GM19463 (cell line): ENCODE measurements around the gene CDC42BPA.
"Not testable (repeated sequence)": the region's sequence is repeated elsewhere in the genome, so short reads cannot be mapped to it uniquely, and the experiment has no call there.

Experiments
- ATAC-seq: cut with Tn5 transposase; IDR thresholded peaks from one replicate; pipeline ENCODE4 v1.9.1; 2021; ENCODE audit warnings: mild to moderate bottlenecking, moderate library complexity; ENCODE audit not compliant: unreplicated experiment

CDC42BPA gene

DNA sequence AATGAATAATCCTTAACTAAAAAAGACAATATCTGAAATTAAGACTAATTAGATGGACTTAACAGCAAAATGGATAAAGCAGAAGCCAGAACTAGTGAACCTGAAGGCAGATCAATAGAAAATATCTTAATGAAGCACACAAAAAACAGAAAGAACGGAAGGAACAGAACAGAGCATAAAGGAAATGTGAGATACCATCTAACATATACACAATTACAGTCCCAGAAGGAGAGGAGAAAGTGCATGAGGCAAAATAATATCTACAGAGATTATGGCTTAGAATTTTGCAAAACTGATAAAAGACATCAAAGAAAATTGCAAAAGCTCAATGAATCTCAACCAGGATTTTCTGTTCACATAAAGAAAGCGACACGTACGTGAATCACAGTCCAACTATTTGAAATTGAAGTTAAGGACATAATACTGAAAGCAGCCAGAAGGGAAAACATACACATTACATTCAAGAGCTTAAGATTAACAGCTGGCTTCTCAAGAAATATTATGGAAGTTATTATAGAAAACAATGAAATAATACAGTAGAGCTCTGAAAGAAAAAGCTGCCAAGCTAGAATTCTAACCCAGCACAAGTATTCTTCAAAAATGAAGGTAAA lies 182.0 kb downstream of the CDC42BPA start:
- ATAC-seq = no peak

DNA sequence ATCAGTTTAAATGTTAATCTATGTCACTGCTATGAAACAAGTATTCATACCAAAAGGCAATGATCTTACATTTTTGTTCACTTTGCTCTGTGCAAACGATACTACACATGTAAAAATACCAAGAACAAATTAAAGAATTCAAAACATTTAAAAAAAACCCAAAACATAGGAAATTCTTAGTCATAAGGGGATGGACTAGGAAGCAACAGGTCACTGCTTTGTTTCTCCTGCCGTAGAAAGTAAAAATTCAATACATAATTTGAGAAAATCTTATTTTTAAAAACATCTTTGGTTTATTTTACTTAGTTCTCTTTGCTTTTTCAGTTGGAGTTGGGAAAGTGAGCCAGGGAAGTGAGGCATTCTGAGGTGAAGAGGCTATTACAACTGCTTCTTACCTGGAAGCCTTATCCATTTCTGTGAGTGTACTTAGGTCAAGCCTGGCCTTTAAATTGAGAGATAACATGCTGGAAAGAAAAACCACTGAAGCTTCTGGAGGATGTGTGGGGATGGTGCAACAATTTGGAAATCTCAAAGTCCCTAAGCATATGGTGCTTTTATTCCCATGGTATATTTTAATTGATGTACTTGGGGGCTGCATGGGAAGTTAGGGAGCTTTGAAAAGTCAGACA lies 183.5 kb downstream of the CDC42BPA start:
- no peak for ATAC-seq

DNA sequence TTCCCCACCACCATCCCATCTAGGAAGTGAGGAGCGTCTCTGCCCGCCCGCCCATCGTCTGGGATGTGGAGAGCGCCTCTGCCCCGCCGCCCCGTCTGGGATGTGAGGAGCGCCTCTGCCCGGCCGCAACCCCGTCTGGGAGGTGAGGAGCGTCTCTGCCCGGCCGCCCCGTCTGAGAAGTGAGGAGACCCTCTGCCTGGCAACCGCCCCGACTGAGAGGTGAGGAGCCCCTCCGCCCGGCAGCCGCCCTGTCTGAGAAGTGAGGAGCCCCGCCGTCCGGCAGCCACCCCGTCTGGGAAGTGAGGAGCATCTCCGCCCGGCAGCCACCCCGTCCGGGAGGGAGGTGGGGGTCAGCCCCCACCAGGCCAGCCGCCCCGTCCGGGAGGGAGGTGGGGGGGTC lies 185.6 kb downstream of the CDC42BPA start:
- ATAC-seq = not testable (repeated sequence)

DNA sequence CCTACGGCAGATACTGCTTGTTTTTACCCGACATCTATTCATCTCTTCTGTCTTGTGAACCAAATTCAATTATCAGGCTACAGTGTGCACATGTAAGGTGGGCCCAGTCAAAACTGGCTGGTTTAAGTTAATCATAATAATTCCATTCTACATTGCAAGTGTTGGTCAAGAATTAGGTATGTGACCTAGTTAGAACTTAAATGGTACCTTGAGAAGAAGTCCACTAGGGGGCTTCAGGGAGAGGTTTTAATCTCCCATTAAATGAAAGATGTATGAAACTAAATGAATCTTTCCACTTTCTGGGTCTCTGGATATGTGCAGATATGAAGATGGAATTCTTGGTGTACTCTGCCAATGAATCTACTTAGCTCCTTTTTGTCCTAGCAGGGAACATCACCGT lies 187.1 kb downstream of the CDC42BPA start:
- ATAC-seq = no peak

DNA sequence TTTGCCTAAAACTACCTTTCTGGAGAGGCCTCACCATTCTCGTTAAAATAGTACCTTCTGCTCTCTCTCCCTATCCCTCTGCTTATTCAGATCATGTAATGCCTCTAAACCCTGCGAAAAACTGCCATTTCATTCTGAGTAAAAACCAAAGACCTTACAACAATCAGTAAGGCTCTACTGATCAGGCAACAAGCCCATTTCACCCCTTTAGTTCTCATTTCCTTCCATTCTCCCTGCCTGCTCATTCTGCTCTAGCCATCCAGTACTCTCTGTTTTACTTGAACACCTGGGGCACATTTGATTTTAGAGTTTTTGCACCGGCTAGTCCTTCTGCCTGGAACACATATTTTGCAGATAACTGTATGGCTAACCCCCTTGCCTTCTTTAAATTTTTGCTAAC lies 190.4 kb downstream of the CDC42BPA start:
- peak; percentile 72 for ATAC-seq

DNA sequence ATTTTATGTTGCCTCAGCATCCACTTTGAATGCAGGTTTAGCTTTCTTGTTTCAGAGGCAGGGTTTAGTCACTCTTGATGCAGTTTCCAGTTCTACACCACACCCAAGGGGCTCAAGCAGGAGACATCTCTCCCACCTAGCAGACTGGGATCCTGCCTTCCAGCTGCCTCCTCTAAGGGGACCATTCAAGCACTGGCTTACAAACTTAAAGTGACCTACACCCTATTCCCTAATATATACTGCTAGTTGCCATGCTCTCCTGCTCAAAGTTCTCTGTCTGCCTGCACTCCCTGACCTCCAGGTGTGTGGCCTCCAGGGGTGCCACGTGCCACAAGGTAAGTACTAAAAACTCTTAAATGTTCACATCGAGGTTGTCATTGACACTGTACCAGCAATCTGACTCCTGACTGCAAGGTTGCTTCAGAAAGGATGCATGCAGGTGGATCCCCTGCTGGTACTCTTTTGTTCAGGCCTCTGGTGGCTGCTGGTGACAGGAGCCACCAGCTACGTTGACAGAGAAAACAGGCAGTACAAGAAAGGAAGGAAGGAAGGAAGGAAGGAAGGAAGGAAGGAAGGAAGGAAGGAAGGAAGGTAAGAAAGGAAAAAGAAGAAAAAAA lies 192.3 kb downstream of the CDC42BPA start:
- no peak for ATAC-seq

DNA sequence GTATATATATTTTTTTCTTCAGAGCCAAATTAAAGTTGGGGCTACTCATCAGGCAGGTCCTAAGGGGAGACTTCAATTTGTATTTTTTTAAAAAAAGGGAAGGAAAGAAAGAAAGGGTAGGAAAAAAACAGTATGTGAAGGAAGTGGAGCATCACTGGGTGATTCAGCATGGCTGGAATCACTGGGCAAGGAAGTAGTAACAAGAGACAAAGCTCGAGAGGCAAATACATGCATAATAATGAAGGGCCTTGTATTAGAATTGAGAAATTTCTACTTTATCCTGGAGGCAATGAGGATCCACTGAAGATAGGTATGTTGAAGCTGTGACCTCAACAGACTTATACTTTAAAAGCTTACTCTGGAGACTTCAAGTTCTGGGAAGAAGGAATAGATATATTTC lies 193.8 kb downstream of the CDC42BPA start:
- no peak for ATAC-seq

DNA sequence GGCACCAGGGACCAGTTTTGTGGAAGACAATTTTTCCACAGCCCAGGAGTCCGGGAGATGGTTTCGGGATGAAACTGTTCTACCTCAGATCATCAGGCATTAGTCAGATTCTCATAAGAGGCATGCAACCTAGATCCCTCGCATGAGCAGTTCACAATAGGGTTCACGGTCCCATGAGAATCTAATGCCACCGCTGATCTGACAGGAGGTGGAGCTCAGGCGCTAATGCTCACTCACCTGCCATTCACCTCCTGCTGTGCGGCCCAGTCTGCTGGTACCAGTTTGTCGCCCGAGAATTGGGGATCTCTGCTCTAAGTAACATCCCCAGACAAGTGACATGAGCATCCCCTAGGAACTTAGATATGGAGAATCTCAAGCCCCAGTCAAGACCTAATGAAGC lies 197.5 kb downstream of the CDC42BPA start:
- no peak for ATAC-seq

DNA sequence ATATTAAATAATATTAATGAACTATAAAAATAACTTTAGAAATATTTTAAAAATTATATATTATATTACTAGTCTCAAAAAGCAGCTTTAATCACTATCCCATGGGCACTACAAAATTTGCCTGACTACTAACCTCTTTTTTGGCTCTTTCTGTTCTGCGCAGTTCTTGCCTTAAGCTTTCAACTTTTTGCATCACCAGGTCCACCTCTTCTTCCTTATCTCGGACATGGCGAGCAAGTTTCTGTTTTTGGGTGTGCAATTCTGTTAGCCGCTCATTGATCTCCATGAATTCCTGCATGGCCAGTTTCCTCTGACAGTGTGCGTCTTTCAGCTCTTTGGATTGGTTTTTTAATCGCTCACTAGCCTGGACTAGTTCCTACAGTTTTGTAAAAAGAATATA lies 205.8 kb downstream of the CDC42BPA start:
- ATAC-seq = no peak

DNA sequence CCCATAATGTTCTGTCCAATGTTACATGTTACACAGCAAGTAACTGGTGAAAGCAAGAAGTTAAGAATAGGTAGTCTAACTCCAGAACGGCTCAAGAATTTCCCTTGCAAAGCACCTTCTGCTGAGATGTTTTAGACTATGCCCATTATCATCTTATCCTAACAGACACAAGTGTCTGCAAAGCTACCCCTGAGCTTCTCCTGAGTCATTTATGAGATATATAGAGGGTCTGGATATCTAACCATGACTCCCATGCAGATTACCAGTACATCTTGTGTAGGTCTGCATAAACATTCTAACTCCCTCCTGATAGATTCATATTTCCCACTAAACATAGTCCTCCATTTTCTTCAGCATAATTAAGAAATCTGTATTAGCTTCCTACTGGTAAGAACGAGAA lies 206.5 kb downstream of the CDC42BPA start:
- no peak for ATAC-seq

DNA sequence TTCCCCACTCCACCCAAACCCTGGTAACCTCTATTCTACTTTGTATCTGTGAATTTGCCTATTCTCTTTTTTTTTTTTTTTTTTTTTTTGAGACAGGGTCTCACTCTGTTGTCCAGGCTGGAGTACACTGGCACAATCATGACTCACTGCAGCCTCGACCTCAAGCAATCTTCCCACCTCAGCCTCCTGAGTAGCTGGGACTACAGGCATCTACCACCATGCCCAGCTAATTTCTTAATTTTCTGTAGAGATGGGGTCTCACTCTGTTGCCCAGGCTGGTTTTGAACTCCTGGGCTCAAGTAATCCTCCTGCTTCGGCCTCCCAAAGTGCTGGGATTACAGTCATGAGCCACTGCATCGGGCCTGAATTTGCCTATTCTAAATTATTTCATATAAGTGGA lies 213.0 kb downstream of the CDC42BPA start:
- ATAC-seq = not testable (repeated sequence)

DNA sequence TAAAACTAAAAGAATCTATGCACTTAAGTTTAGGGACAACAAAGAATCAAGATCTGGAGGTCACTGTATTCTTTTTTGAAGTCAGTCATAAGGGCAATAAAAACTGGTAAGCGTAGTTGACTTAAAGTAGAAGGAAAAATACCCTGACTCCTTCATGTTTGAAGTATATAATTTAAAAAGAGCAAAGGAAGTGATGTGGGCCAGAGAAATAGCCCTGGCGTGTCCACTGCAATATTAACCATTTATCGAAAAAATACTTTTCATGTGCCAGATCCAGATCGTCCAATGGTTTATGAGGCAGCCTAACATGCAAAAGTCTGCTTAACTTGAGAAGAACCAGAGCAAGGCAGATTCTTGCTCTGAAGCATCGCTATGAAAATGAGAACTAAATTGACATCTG lies 216.2 kb downstream of the CDC42BPA start:
- ATAC-seq = no peak

DNA sequence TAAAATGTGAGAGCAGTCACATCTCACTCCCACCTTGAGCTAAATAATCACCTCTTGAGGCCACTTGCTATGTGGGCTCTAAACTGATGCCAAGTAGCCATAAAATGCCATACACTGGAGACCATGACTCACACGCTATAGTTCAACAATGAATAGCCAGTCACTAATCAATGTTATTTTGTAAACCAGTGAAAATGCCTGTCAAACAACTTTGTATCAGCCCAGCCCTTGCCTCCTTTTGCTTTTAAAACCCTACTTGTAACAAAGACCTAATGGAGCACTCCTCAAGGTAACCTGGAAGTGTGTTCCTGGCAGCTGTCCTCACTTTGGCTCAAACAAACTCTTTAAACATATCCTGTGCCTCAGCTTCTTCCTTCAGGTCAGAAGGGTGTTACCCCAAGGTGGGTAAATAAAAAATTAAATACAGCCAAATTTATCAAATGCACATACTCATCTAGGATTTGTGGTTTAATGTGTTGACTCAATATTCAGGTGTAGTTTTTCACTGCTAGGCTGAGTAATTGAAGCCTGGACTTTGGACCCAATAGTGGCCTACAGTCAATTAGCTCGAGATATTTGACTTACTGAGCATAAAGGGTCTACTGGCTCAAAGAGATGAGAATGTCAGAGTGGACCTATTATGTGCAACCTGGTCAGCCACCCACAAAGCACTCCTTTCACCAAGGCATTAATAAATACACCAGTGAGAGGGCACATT lies 223.9 kb downstream of the CDC42BPA start:
- ATAC-seq = no peak

DNA sequence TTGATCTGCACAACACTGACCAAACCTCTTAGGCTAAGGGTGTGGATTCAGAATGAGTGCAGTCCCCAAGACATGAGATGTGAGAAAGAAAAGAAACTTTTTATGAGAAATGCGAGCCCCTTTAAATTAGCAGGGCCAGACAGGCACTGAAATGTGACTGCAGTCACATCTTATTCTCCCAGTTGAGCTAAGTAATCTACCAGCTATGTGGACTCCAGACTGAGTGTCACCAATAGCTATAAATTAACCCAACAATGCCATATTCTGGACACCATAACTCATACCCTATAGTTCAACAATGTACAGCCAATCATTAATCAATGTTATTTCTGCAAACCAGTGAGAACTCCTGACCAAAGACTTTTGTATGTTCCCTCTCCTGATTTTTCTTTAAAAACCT lies 225.0 kb downstream of the CDC42BPA start:
- ATAC-seq = no peak

DNA sequence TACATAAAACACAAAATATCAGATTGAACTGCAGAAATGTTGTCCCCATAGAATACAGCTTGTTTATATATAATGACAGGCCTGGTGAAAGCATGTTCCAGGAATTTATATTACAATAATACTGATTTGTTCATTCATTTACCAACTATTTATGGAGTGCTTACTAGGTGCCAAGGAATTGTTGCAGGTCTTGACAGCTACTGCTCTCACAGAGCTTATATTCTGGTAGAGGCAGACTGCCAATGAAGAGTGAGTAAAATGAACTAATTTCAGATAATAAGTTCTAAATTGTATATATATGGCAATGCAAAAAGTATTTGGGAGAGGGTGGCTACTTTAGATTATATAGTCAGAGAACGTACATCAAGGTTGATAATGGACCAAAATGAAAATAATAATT lies 226.2 kb downstream of the CDC42BPA start:
- ATAC-seq = no peak

DNA sequence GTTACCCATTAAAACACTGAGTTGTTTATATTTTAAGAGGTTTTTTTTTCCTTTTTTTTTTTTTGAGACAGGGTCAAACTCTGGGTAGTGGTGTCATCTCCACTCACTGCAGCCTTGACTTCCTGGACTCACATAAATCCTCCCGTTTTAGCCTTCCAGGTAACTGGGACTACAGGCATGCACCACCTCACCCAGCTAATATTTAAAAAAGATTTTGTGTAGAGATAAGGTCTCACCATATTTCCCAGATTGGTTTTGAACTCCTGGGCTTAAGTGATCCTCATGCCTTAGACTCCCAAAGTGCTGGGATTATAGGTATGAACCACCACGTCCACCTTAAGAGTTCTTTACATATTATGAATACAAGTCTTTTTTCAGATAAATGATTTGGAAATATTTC lies 231.7 kb downstream of the CDC42BPA start:
- no peak for ATAC-seq

DNA sequence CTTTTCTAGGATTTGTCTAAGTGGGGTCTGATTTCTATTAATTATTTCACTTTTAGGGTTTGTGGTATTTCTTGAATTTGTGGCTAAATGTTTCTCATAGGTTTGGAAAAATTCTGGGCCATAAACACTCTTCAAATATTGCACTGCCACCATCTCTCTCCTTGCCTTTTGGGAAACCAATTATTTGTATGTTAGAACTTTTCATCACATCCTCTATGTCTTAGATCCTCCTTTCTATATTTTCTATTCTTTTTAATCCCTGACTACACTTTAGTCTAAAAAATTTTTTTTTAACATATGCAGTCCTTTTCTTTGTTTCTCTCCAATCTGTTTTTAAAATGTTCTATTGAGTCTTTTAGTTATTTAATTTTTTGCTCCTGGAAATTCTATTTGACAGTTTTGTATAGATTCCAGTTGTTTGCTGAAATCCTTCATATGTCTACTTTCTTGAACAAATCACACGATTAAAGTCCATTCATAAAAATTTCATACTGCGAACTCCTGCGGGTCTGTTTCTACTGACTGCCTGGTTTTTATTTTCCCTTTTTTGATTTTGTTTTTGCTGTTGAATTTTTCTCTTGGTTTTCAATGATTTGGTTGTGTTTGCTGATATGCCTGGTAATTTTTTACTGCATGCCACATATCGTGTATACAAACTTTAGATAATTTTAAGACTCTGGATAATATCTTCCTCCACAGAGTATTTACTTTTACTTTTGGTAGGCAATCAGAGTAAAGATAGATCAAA lies 235.1 kb downstream of the CDC42BPA start:
- no peak for ATAC-seq

DNA sequence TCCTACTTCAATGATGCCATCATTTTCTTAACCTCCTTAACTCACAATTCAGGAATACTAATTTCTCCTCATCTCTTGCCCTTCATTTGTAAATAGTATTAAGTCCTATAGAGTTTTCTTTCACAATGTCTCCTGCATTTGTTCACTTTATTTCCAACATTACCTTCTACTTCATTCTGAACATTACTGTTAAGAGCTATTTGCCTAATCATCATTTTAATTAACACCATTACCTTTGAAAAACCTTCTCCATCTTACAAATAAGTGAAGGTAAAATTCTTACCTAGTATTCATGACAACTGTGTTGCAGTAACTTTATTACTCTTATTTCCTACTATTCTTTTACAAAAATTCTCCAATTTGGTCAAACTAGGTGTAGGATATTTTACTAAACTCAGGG lies 240.5 kb downstream of the CDC42BPA start:
- no peak for ATAC-seq

DNA sequence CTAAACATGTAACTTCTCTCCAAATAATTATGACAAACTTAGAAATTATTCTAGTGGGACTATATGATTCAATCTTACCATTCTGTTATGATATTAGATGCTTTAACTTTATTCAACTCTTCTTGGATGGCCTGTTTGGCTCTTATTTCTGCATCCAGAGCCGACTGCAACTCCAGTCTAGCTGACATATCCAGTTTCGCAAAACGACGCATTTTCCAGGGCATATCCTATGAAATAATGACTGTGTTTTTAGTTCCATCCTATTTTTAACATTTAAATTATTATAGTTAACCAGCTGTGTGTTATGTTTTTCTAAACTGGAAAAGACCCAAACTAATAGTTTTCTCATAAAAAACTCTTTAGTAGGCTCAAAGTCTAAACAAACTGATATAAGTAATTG lies 244.5 kb downstream of the CDC42BPA start:
- no peak for ATAC-seq

DNA sequence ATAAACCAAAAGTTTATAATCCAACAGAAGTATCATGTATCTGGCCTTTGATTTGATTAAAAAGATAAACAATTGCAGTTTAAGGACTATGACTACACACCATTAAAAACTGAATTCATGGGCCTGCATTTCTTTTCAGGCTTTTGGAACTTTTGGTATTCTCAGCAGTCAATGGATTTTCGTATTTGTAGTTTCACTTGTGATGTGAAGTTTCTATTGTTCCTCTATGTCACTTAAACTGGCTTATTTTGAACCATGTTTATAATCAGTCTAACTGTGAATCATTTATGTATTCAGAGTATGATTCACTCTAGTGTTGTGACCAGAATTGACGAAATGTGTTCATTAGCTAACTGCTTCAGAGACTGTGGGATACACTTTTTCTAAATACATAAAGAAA lies 245.3 kb downstream of the CDC42BPA start:
- peak; percentile 61 for ATAC-seq

DNA sequence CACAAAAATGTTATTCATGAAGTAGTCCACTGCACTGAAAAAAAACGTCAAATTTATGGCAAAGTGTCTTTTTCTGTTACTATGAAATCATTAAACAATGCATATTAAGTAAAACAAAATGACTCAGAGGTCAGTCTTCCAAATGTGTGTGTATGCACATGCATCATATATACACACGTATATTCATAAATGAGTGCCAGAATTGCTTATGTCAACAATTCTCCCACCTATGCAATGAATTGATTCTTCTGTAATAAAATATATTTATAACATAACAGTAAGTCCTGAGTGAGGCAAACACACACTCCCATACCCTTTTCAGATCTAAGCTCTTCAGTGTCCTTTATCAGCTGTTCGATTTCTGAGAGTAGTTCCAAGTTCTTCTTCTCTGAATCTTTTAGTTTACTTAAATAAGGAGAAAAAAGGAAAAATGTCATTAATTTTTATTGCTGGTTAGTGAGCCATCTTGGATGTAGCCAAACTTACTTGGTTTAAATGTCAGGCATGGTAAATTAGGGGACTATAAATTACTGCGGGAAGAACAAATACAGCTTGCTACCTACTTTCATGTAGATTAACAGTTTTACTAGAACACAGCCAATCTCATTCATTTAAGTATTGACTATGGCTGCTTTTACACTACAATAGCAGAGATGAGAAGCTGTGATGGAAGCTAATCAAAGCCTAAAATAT lies 246.3 kb downstream of the CDC42BPA start:
- ATAC-seq = no peak
